Jurkat, Clone E6-1 (cell line): Measurements from ENCODE around the gene NOP10. TPM values are rescaled to one million over a fixed set of nuclear protein-coding genes. Genes with fewer than 3 reads are reported as not detected.
"Not testable (repeated sequence)": the region's sequence is repeated elsewhere in the genome, so short reads cannot be mapped to it uniquely, and the experiment has no call there.

Experiments
- DNase-seq: peaks from one replicate; pipeline ENCODE4 v3.0.0-alpha.2; 2011; ENCODE audit warnings: low read depth, low spot score
- H3K4me3 ChIP-seq: 2 replicates; pipeline ENCODE4 v1.5.1; 2011; ENCODE audit warnings: mild to moderate bottlenecking, low read length, control low read depth, moderate library complexity
- polyA plus RNA-seq: library from polyadenylated mRNA; unstranded; fragments of >200 nt; gene quantifications from one replicate; pipeline ENCODE4 v1.2.1, GENCODE V29; 2012; ENCODE audit warnings: missing spikeins; ENCODE audit not compliant: insufficient read length, insufficient read depth

The NOP10 gene
- polyA plus RNA-seq = 343 TPM

GRCh38 chr15:34342737-34343575 lies at the start of gene NOP10, which contains the start of gene NUTM1:
Gene NOP10, minus strand, starts transcription at chr15:34343136. Its CDS starts 63 bp downstream, at chr15:34343073.
Gene NUTM1, plus strand, starts transcription at chr15:34343315. Its CDS starts 382 bp downstream, at chr15:34343697.
- peak; percentile 90 for DNase-seq
- peak within 1 kb of the TSS; percentile 99 for H3K4me3 ChIP-seq

- DNase-seq, H3K4me3 ChIP-seq: not testable (repeated sequence)
Measured at GRCh38 chr15:34389594-34390086, 46.7 kb upstream of the NOP10 start.

GRCh38 chr15:34381829-34382521 lies 39.0 kb upstream of the NOP10 start:
- not testable (repeated sequence) for DNase-seq, H3K4me3 ChIP-seq

GRCh38 chr15:34380491-34380890 lies 37.6 kb upstream of the NOP10 start:
- H3K4me3 ChIP-seq, DNase-seq: not testable (repeated sequence)

- H3K4me3 ChIP-seq = no peak overlapping the region
Measured at GRCh38 chr15:34376856-34377255, 33.9 kb upstream of the NOP10 start.

GRCh38 chr15:34375541-34375940 lies 32.6 kb upstream of the NOP10 start:
- not testable (repeated sequence) for H3K4me3 ChIP-seq, DNase-seq

More at GRCh38 chr15:34376856-34377255, 33.9 kb upstream of the NOP10 start:
- DNase-seq = no peak

GRCh38 chr15:34374816-34375215 lies 31.9 kb upstream of the NOP10 start:
- no peak for DNase-seq
- no peak overlapping the region for H3K4me3 ChIP-seq

GRCh38 chr15:34373951-34374350 lies 31.0 kb upstream of the NOP10 start:
- no peak for DNase-seq

GRCh38 chr15:34370643-34371042 lies 27.7 kb upstream of the NOP10 start:
- no peak for DNase-seq
- H3K4me3 ChIP-seq = no peak overlapping the region

More at GRCh38 chr15:34373951-34374350, 31.0 kb upstream of the NOP10 start:
- H3K4me3 ChIP-seq = no peak overlapping the region

- no peak for DNase-seq
- no peak overlapping the region for H3K4me3 ChIP-seq
Measured at GRCh38 chr15:34370129-34370528, 27.2 kb upstream of the NOP10 start.

GRCh38 chr15:34367101-34368081 lies 24.5 kb upstream of the NOP10 start, which contains the start of gene LPCAT4:
Gene LPCAT4, minus strand, starts transcription at chr15:34367196. Its CDS starts 96 bp downstream, at chr15:34367100.
- peak within 1 kb of the TSS; percentile 82 for H3K4me3 ChIP-seq
- DNase-seq = peak; percentile 81

- DNase-seq = peak; percentile 34
- H3K4me3 ChIP-seq = peak overlapping the region; percentile 82
Measured at GRCh38 chr15:34366271-34367065, 23.5 kb upstream of the NOP10 start.

GRCh38 chr15:34365836-34366235 lies 22.9 kb upstream of the NOP10 start:
- DNase-seq = no peak
- H3K4me3 ChIP-seq = peak overlapping the region; percentile 82

- DNase-seq = no peak
- no peak overlapping the region for H3K4me3 ChIP-seq
Measured at GRCh38 chr15:34365091-34365825, 22.3 kb upstream of the NOP10 start.

- DNase-seq = no peak
- no peak overlapping the region for H3K4me3 ChIP-seq
Measured at GRCh38 chr15:34364041-34364440, 21.1 kb upstream of the NOP10 start.

- H3K4me3 ChIP-seq = no peak overlapping the region
- DNase-seq = no peak
Measured at GRCh38 chr15:34362047-34362773, 19.3 kb upstream of the NOP10 start.

- no peak overlapping the region for H3K4me3 ChIP-seq
Measured at GRCh38 chr15:34361278-34361677, 18.3 kb upstream of the NOP10 start.

More at GRCh38 chr15:34361278-34361677, 18.3 kb upstream of the NOP10 start:
- DNase-seq = no peak
